HCT116 (cell line): ENCODE measurements around the gene GSTM3. TPM values are rescaled to one million over a fixed set of nuclear protein-coding genes. Genes with fewer than 3 reads are reported as not detected.

ENCODE experiments used
- ATAC-seq: fragments of 200-7000 bp; cut with Tn5 transposase; 2 replicates; pipeline ENCODE4 v1.9.1; 2020; ENCODE audit warnings: mild to moderate bottlenecking, moderate library complexity
- BruUV-seq: library from RNA; stranded (reverse); fragments of 400-500 nt; replicated peaks from 2 replicates; lab custom pipeline; 2021; lab: Mats Ljungman, UMichigan
- CTCF ChIA-PET: fragments of 300-600 bp; sonication (Branson Sonifier 250); formaldehyde crosslinking; loops from one replicate; lab custom pipeline; 2021; ENCODE audit warnings: antibody characterized with exemption; lab: Charles Lee
- POLR2A ChIA-PET: fragments of 300-600, 350-600 bp; sonication (Branson Sonifier 250); formaldehyde crosslinking; loops from one replicate; lab custom pipeline; 2021; ENCODE audit warnings: antibody characterized with exemption; lab: Charles Lee
- RAD21 ChIA-PET, 2 experiments: fragments of 300-600 bp; sonication (Branson Sonifier 250); formaldehyde crosslinking; loops; one replicate each; lab custom pipeline; 2023; ENCODE audit warnings: low total read pairs in 2 of 2; ENCODE audit not compliant: uncharacterized antibody in 2 of 2, unreplicated experiment in 2 of 2, low non-redundant PET in 1 of 2; lab: Charles Lee
- DNase-seq: peaks from one replicate; pipeline ENCODE4 v3.0.0-alpha.2; 2010; ENCODE audit warnings: low read depth, low spot score
- H2AFZ ChIP-seq: fragments of 200-600 bp; shearing (Covaris generic), sonication (generic); 2 replicates; pipeline ENCODE4 v1.6.1; 2017; ENCODE audit warnings: low read depth, mixed run types, mixed read lengths, antibody characterized with exemption, low read length; ENCODE audit not compliant: poor library complexity, severe bottlenecking
- H3K27ac ChIP-seq: 2 replicates; pipeline ENCODE4 v1.5.1; 2012; ENCODE audit warnings: low read depth, low read length
- H3K27me3 ChIP-seq: fragments of 200-600 bp; sonication (generic); 2 replicates; pipeline ENCODE4 v1.6.1; 2016; ENCODE audit warnings: mixed run types, low read length, mixed read lengths; ENCODE audit not compliant: insufficient read depth
- H3K36me3 ChIP-seq, 2 experiments: fragments of 200-500 bp in 1 of 2; fragments of 200-600 bp in 1 of 2; sonication (Bioruptor generic) in 1 of 2; sonication (generic) in 1 of 2; 2 replicates each; pipeline versions ENCODE4 v1.5.1 to v1.6.1; 2014 to 2016; ENCODE audit warnings: low read length in 2 of 2, inconsistent platforms in 1 of 2, mixed read lengths in 1 of 2, mixed run types in 1 of 2; ENCODE audit not compliant: insufficient read depth in 2 of 2, control insufficient read depth in 1 of 2
- H3K4me1 ChIP-seq, 2 experiments: fragments of 200-600 bp in 1 of 2; sonication (generic) in 1 of 2; 2 replicates each; pipeline versions ENCODE4 v1.5.1 to v1.6.1; 2012 to 2017; ENCODE audit warnings: low read length in 2 of 2, inconsistent platforms in 1 of 2, mild to moderate bottlenecking in 1 of 2, mixed read lengths in 1 of 2, mixed run types in 1 of 2, moderate library complexity in 1 of 2; ENCODE audit not compliant: insufficient read depth in 2 of 2, control insufficient read depth in 1 of 2
- H3K4me2 ChIP-seq: fragments of 200-600 bp; sonication (generic); 2 replicates; pipeline ENCODE4 v1.6.1; 2017; ENCODE audit warnings: mixed run types, low read length, mixed read lengths
- H3K4me3 ChIP-seq, 2 experiments: fragments of 200-600 bp in 1 of 2; sonication (generic) in 1 of 2; replicated peaks in 1 of 2; 2 replicates each; pipeline ENCODE4 v1.5.1; 2011 to 2016; ENCODE audit warnings: low read length in 2 of 2, control low read depth in 1 of 2, low read depth in 1 of 2, mild to moderate bottlenecking in 1 of 2, mixed read lengths in 1 of 2, mixed run types in 1 of 2
- H3K79me2 ChIP-seq: fragments of 200-600 bp; sonication (generic); 2 replicates; pipeline ENCODE4 v1.6.1; 2017; ENCODE audit warnings: mild to moderate bottlenecking, mixed run types, low read length, moderate library complexity, mixed read lengths; ENCODE audit not compliant: insufficient read depth
- H3K9ac ChIP-seq: fragments of 200-600 bp; sonication (generic); 2 replicates; pipeline ENCODE4 v1.6.1; 2016; ENCODE audit warnings: low read length, mixed read lengths
- H3K9me2 ChIP-seq: fragments of 200-600 bp; sonication (generic), shearing (Covaris generic); 2 replicates; pipeline ENCODE4 v1.6.1; 2017; ENCODE audit warnings: mixed run types, mild to moderate bottlenecking, moderate library complexity; ENCODE audit not compliant: insufficient read depth
- H3K9me3 ChIP-seq, 2 experiments: fragments of 200-500 bp in 1 of 2; fragments of 200-600 bp in 1 of 2; sonication (Bioruptor generic) in 1 of 2; sonication (generic) in 1 of 2; 2 replicates each; pipeline ENCODE4 v1.6.1; 2014 to 2017; ENCODE audit warnings: low read length in 2 of 2, mixed read lengths in 2 of 2, inconsistent platforms in 1 of 2, low read depth in 1 of 2, mild to moderate bottlenecking in 1 of 2, mixed run types in 1 of 2, moderate library complexity in 1 of 2; ENCODE audit not compliant: control insufficient read depth in 1 of 2, insufficient read depth in 1 of 2
- H4K20me1 ChIP-seq: fragments of 200-600 bp; sonication (generic), shearing (Covaris generic); 2 replicates; pipeline ENCODE4 v1.6.1; 2017; ENCODE audit warnings: mixed run types, mild to moderate bottlenecking, moderate library complexity; ENCODE audit not compliant: insufficient read depth
- CBX3 ChIP-seq: IDR thresholded peaks from 2 replicates; pipeline ENCODE4 v1.6.1; 2012; ENCODE audit warnings: low read depth
- CEBPB ChIP-seq: IDR thresholded peaks from 2 replicates; pipeline ENCODE4 v1.6.1; 2012; ENCODE audit warnings: low read depth
- EGR1 ChIP-seq: IDR thresholded peaks from 2 replicates; pipeline ENCODE4 v1.6.1; 2012; ENCODE audit warnings: low read depth
- ELF1 ChIP-seq: IDR thresholded peaks from 2 replicates; pipeline ENCODE4 v1.6.1; 2012; ENCODE audit warnings: low read depth, borderline replicate concordance
- EZH2 ChIP-seq: fragments of 200-600 bp; sonication (generic); IDR thresholded peaks from 2 replicates; pipeline ENCODE4 v1.6.1; 2017; ENCODE audit warnings: antibody characterized with exemption, mixed run types
- FOSL1 ChIP-seq: IDR thresholded peaks from 2 replicates; pipeline ENCODE4 v1.6.1; 2012; ENCODE audit warnings: low read depth
- JUND ChIP-seq: IDR thresholded peaks from 2 replicates; pipeline ENCODE4 v1.6.1; 2012
- POLR2A ChIP-seq: IDR thresholded peaks from 2 replicates; pipeline ENCODE4 v1.7.0; 2011; ENCODE audit warnings: borderline replicate concordance; ENCODE audit not compliant: insufficient read depth, insufficient read length; ENCODE audit errors: extremely low read depth
- RAD21 ChIP-seq: IDR thresholded peaks from 2 replicates; pipeline ENCODE4 v1.6.1; 2012; ENCODE audit warnings: low read depth, mild to moderate bottlenecking
- SIN3A ChIP-seq: IDR thresholded peaks from 2 replicates; pipeline ENCODE4 v1.6.1; 2012; ENCODE audit warnings: low read depth
- SP1 ChIP-seq: IDR thresholded peaks from 2 replicates; pipeline ENCODE4 v1.6.1; 2012; ENCODE audit warnings: low read depth
- TCF7L2 ChIP-seq: IDR thresholded peaks from 2 replicates; pipeline ENCODE4 v1.7.0; 2011; ENCODE audit warnings: borderline replicate concordance, inconsistent platforms; ENCODE audit not compliant: insufficient read depth, insufficient read length; ENCODE audit errors: extremely low read depth
- ZFX ChIP-seq: fragments of 450-650 bp; IDR thresholded peaks from 2 replicates; pipeline ENCODE4 v1.6.1; 2017
- ZNF274 ChIP-seq: fragments of 200-500 bp; sonication (Bioruptor generic); IDR thresholded peaks from 2 replicates; pipeline ENCODE4 v1.6.1; 2014; ENCODE audit warnings: mild to moderate bottlenecking, low read depth, low read length, inconsistent platforms
- intact Hi-C: fragments of 100-400 bp; cut with micrococcal nuclease; formaldehyde crosslinking; loops from 2 replicates; pipeline ENCODE4 v1.10.0; 2022
- total RNA-seq: library from RNA; stranded (reverse); gene quantifications from one replicate; pipeline ENCODE4 v1.2.1, GENCODE V29; 2021; ENCODE audit not compliant: unreplicated experiment
- TF ChIP-seq, protein P1 (sequence below): IDR thresholded peaks from 2 replicates; pipeline ENCODE4 v1.6.1; 2012
- TF ChIP-seq, protein P2 (sequence below), 3 experiments: fragments of 200-600 bp in 1 of 3; sonication (generic) in 1 of 3; IDR thresholded peaks in 2 of 3; conservative IDR thresholded peaks in 1 of 3; 2 replicates each; pipeline ENCODE4 v1.5.1; 2012 to 2017; ENCODE audit warnings: low read depth in 2 of 3, low read length in 2 of 3, antibody characterized with exemption in 1 of 3, borderline replicate concordance in 1 of 3, control low read depth in 1 of 3, mild to moderate bottlenecking in 1 of 3, mixed read lengths in 1 of 3, mixed run types in 1 of 3, moderate library complexity in 1 of 3; ENCODE audit not compliant: insufficient read depth in 1 of 3
- TF ChIP-seq, protein P3 (sequence below): IDR thresholded peaks from 2 replicates; pipeline ENCODE4 v1.6.1; 2011; ENCODE audit warnings: mild to moderate bottlenecking, low read length, moderate library complexity; ENCODE audit not compliant: insufficient replicate concordance; ENCODE audit errors: extremely low read depth

GSTM3 gene
- total RNA-seq, 1 experiment from 2014 or later = 0.39 TPM

DNA sequence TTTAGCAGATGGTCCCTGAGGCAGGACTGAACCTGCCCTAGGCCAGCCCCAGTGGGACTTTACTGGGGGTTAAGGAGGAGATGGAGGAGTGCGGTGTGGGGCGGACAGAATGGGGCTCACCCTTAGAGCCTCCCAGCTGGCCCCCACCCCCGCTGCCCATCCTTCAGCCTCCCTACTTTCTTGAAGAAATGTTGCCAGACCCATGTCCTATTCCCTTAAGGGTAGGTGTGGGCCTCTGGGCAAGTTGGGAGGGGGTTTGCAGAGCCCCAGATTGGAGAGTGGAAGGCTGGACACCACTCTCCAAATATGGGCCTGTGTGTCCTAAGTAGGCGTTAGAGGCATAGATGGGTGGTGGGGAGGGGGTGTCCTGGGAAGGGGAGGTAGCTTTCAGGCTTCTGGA, 42.1 kb upstream of the GSTM3 start:
- Histone ChIP-seq H3K36me3 (no peaks in the 10 kb centered on the region), H3K4me2 (peak overlapping the region; percentile 64), H3K4me3 (no peak overlapping the region; a peak in 1 of 4 replicates), H3K79me2 (no peaks in the 10 kb centered on the region), H3K4me1 (peaks cover 32 to 47% of the 10 kb centered on the region in 2 experiments), H3K9me3 (peaks cover 0 to 5% of the 10 kb centered on the region in 2 experiments; a peak in 1 of 4 replicates), H3K9ac (peak overlapping the region; percentile 20; the same call in 1 of the 2 replicates), H3K27me3 (no peaks in the 10 kb centered on the region), H2AFZ (no peak overlapping the region), H3K9me2 (no peaks in the 10 kb centered on the region), H3K27ac (no peak overlapping the region), H4K20me1 (no peaks in the 10 kb centered on the region)
- BruUV-seq = no TSS peak
- ChIA-PET CTCF (interaction anchor here (1.2 to 19.5 kb wide), 5 partner anchors 8 to 237 kb away, joined by 3 to 396 read pairs (median 3); partner anchors contain the start of gene AHCYL1), RAD21 (interaction anchor here in 1 of 2 experiments (2.1 kb wide), 1 partner anchor 202 kb away, joined by 5 read pairs; the partner anchor contains the start of gene AHCYL1), POLR2A (no interaction called here)
- ATAC-seq = peak; percentile 16
- intact Hi-C loops = loop anchor here (5.0 kb wide), 1 partner anchor 139 kb away; no protein-coding TSS in a partner anchor
- no peak for TF ChIP-seq CBX3
- TF ChIP-seq EZH2 = no peak
- TF ChIP-seq, protein P1, sequence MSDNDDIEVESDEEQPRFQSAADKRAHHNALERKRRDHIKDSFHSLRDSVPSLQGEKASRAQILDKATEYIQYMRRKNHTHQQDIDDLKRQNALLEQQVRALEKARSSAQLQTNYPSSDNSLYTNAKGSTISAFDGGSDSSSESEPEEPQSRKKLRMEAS = no peak
- no peak for TF ChIP-seq ZFX
- TF ChIP-seq FOSL1 = no peak
- TF ChIP-seq RAD21 = no peak
- no peak for DNase-seq

DNA sequence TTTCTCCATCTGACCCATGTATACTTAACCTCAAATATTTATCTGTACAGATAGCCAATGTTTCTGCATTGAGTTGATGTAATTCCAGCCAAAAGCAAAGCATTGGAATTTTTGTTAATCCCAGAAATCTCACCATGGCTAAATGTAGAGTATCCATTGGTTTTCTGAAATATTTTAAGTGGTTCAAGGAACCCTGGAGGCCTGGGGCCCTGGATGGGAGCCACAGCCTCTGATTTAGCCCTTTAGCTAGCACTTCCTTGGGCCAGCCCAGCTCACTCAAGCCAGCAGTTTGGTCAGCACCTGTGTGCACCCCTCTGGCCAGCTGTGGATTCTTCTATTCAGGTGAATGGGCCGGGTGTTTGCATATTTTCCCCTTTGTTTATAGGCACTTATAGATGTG, 41.7 kb upstream of the GSTM3 start:
- no peaks in the 10 kb centered on the region for H3K27me3 ChIP-seq
- no peaks in the 10 kb centered on the region for H3K36me3 ChIP-seq
- no peak for DNase-seq
- RAD21 ChIA-PET = interaction anchor here in 1 of 2 experiments (2.1 kb wide), 1 partner anchor 202 kb away, joined by 5 read pairs; the partner anchor contains the start of gene AHCYL1
- H3K9me3 ChIP-seq = peaks cover 0 to 5% of the 10 kb centered on the region in 2 experiments; a peak in 1 of 4 replicates
- H3K4me3 ChIP-seq = no peak overlapping the region
- H3K4me1 ChIP-seq = peaks cover 30 to 43% of the 10 kb centered on the region in 2 experiments
- TF ChIP-seq EGR1 = no peak
- no peak for TF ChIP-seq FOSL1
- no peak for TF ChIP-seq TCF7L2
- TF ChIP-seq ELF1 = no peak
- no peak for TF ChIP-seq ZNF274
- TF ChIP-seq, protein P2, sequence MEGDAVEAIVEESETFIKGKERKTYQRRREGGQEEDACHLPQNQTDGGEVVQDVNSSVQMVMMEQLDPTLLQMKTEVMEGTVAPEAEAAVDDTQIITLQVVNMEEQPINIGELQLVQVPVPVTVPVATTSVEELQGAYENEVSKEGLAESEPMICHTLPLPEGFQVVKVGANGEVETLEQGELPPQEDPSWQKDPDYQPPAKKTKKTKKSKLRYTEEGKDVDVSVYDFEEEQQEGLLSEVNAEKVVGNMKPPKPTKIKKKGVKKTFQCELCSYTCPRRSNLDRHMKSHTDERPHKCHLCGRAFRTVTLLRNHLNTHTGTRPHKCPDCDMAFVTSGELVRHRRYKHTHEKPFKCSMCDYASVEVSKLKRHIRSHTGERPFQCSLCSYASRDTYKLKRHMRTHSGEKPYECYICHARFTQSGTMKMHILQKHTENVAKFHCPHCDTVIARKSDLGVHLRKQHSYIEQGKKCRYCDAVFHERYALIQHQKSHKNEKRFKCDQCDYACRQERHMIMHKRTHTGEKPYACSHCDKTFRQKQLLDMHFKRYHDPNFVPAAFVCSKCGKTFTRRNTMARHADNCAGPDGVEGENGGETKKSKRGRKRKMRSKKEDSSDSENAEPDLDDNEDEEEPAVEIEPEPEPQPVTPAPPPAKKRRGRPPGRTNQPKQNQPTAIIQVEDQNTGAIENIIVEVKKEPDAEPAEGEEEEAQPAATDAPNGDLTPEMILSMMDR (IDR thresholded peaks at IDR 0.05 in 2 of 3, conservative IDR thresholded peaks at IDR 0.05 in 1 of 3; ENCODE audit: borderline replicate concordance in 1 of 3, insufficient read depth in 1 of 3, low read depth in 2 of 3, low read length in 2 of 3) = no peak
- no peak for TF ChIP-seq EZH2
- TF ChIP-seq CBX3 = no peak
- no peak for TF ChIP-seq POLR2A
- no peak for TF ChIP-seq RAD21
- TF ChIP-seq SP1 = no peak
- TF ChIP-seq, protein P3, sequence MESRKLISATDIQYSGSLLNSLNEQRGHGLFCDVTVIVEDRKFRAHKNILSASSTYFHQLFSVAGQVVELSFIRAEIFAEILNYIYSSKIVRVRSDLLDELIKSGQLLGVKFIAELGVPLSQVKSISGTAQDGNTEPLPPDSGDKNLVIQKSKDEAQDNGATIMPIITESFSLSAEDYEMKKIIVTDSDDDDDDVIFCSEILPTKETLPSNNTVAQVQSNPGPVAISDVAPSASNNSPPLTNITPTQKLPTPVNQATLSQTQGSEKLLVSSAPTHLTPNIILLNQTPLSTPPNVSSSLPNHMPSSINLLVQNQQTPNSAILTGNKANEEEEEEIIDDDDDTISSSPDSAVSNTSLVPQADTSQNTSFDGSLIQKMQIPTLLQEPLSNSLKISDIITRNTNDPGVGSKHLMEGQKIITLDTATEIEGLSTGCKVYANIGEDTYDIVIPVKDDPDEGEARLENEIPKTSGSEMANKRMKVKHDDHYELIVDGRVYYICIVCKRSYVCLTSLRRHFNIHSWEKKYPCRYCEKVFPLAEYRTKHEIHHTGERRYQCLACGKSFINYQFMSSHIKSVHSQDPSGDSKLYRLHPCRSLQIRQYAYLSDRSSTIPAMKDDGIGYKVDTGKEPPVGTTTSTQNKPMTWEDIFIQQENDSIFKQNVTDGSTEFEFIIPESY = no peak
- TF ChIP-seq JUND = no peak
- TF ChIP-seq SIN3A = no peak
- no peak for TF ChIP-seq CEBPB
- TF ChIP-seq, all 23 proteins: peak for 0
- Histone ChIP-seq H4K20me1 (no peaks in the 10 kb centered on the region), H3K27ac (no peak overlapping the region), H3K4me2 (peak overlapping the region; percentile 64), H3K79me2 (no peaks in the 10 kb centered on the region), H3K9ac (no peak overlapping the region), H2AFZ (no peak overlapping the region), H3K9me2 (no peaks in the 10 kb centered on the region)
- no peak for ATAC-seq
- BruUV-seq = no TSS peak
- ChIA-PET CTCF (interaction anchor here (1.2 to 19.5 kb wide), 5 partner anchors 8 to 237 kb away, joined by 3 to 396 read pairs (median 3); partner anchors contain the start of gene AHCYL1), POLR2A (interaction anchor here (0.8 kb wide), 1 partner anchor 234 kb away, joined by 3 read pairs; the partner anchor contains the start of gene GNAI3)
- intact Hi-C loops = loop anchor here (5.0 kb wide), 1 partner anchor 140 kb away; no protein-coding TSS in a partner anchor
